H9 (cell line): ENCODE results near the gene NFATC1. TPM values are rescaled to one million over a fixed set of nuclear protein-coding genes. Genes with fewer than 3 reads are reported as not detected.

Source experiments
- DNase-seq: peaks from one replicate; pipeline ENCODE4 v3.0.0-alpha.2; 2017
- H2AFZ ChIP-seq: one replicate; pipeline ENCODE4 v1.6.1; 2013; ENCODE audit warnings: mild to moderate bottlenecking, low read length, control low read depth, moderate library complexity
- H2AK5ac ChIP-seq: 2 replicates; pipeline ENCODE4 v1.6.1; 2013; ENCODE audit warnings: low read length, control low read depth, mixed read lengths; ENCODE audit not compliant: insufficient read length
- H2BK120ac ChIP-seq: one replicate; pipeline ENCODE4 v1.6.1; 2013; ENCODE audit warnings: low read depth, mild to moderate bottlenecking, low read length, control low read depth, inconsistent platforms; ENCODE audit not compliant: poor library complexity, severe bottlenecking
- H2BK12ac ChIP-seq: 2 replicates; pipeline ENCODE4 v1.6.1; 2013; ENCODE audit warnings: low read length, control low read depth, mixed read lengths, low read depth; ENCODE audit not compliant: insufficient read length
- H2BK15ac ChIP-seq: 2 replicates; pipeline ENCODE4 v1.6.1; 2013; ENCODE audit warnings: low read depth, low read length, control low read depth
- H2BK20ac ChIP-seq: one replicate; pipeline ENCODE4 v1.6.1; 2013; ENCODE audit warnings: low read depth, mild to moderate bottlenecking, low read length, control low read depth, inconsistent platforms; ENCODE audit not compliant: poor library complexity, severe bottlenecking
- H2BK5ac ChIP-seq: 2 replicates; pipeline ENCODE4 v1.6.1; 2013; ENCODE audit warnings: low read length, control low read depth, mixed read lengths; ENCODE audit not compliant: insufficient read length
- H3K14ac ChIP-seq: 2 replicates; pipeline ENCODE4 v1.6.1; 2013; ENCODE audit warnings: low read length, control low read depth; ENCODE audit not compliant: insufficient read depth
- H3K18ac ChIP-seq: 2 replicates; pipeline ENCODE4 v1.6.1; 2013; ENCODE audit warnings: low read depth, mild to moderate bottlenecking, mixed read lengths, low read length, control low read depth; ENCODE audit not compliant: insufficient read length
- H3K23ac ChIP-seq: 2 replicates; pipeline ENCODE4 v1.6.1; 2013; ENCODE audit warnings: low read length, control low read depth, mixed read lengths, low read depth; ENCODE audit not compliant: insufficient read length
- H3K23me2 ChIP-seq: 2 replicates; pipeline ENCODE4 v1.6.1; 2013; ENCODE audit warnings: low read depth, mild to moderate bottlenecking, mixed read lengths, low read length, control low read depth; ENCODE audit not compliant: insufficient read length, poor library complexity, severe bottlenecking
- H3K27ac ChIP-seq: 2 replicates; pipeline ENCODE4 v1.5.1; 2013; ENCODE audit warnings: low read length, control low read depth, mixed read lengths, low read depth; ENCODE audit not compliant: insufficient read length
- H3K27me3 ChIP-seq: 2 replicates; pipeline ENCODE4 v1.6.1; 2013; ENCODE audit warnings: low read length, control low read depth, inconsistent platforms; ENCODE audit not compliant: insufficient read depth
- H3K4ac ChIP-seq: 2 replicates; pipeline ENCODE4 v1.6.1; 2013; ENCODE audit warnings: low read depth, mild to moderate bottlenecking, control low read depth, inconsistent platforms, low read length, moderate library complexity
- H3K4me1 ChIP-seq: 2 replicates; pipeline ENCODE4 v1.6.1; 2013; ENCODE audit warnings: low read length, control low read depth, inconsistent platforms; ENCODE audit not compliant: insufficient read depth
- H3K4me2 ChIP-seq: 2 replicates; pipeline ENCODE4 v1.6.1; 2013; ENCODE audit warnings: low read length, control low read depth, mixed read lengths; ENCODE audit not compliant: insufficient read length, insufficient read depth
- H3K56ac ChIP-seq: 2 replicates; pipeline ENCODE4 v1.6.1; 2013; ENCODE audit warnings: low read depth, mild to moderate bottlenecking, mixed read lengths, low read length, control low read depth; ENCODE audit not compliant: insufficient read length
- H3K79me1 ChIP-seq: 2 replicates; pipeline ENCODE4 v1.6.1; 2013; ENCODE audit warnings: low read depth, mild to moderate bottlenecking, moderate library complexity, low read length, control low read depth, inconsistent platforms; ENCODE audit not compliant: insufficient read depth, poor library complexity, severe bottlenecking
- H3K79me2 ChIP-seq: 2 replicates; pipeline ENCODE4 v1.6.1; 2013; ENCODE audit warnings: low read length, control low read depth, inconsistent platforms; ENCODE audit not compliant: insufficient read depth
- H3K9ac ChIP-seq: 2 replicates; pipeline ENCODE4 v1.6.1; 2013; ENCODE audit warnings: low read length, control low read depth, mixed read lengths; ENCODE audit not compliant: insufficient read length; ENCODE audit errors: extremely low read depth
- H3K9me3 ChIP-seq: one replicate; pipeline ENCODE4 v1.6.1; 2013; ENCODE audit warnings: low read depth, low read length, inconsistent platforms; ENCODE audit not compliant: control insufficient read depth
- H3T11ph ChIP-seq: one replicate; pipeline ENCODE4 v1.6.1; 2013; ENCODE audit warnings: mild to moderate bottlenecking, low read length, control low read depth, inconsistent platforms
- H4K20me1 ChIP-seq: one replicate; pipeline ENCODE4 v1.6.1; 2013; ENCODE audit not compliant: control insufficient read depth, insufficient read length, insufficient read depth
- H4K5ac ChIP-seq: 2 replicates; pipeline ENCODE4 v1.6.1; 2013; ENCODE audit warnings: low read depth, mild to moderate bottlenecking, mixed read lengths, low read length, control low read depth; ENCODE audit not compliant: insufficient read length
- H4K8ac ChIP-seq: replicated peaks from 2 replicates; pipeline ENCODE4 v1.6.1; 2013; ENCODE audit warnings: low read length, control low read depth, mixed read lengths, low read depth; ENCODE audit not compliant: insufficient read length
- H4K91ac ChIP-seq: 2 replicates; pipeline ENCODE4 v1.6.1; 2013; ENCODE audit warnings: low read depth, mild to moderate bottlenecking, moderate library complexity, mixed read lengths, low read length, control low read depth; ENCODE audit not compliant: insufficient read length
- H3K27ac Mint-ChIP-seq, 3 experiments: 2 replicates in 2 of 3; 3 replicates in 1 of 3; pipeline ENCODE4 v1.8.0; 2020 to 2021; ENCODE audit warnings: mixed read lengths in 3 of 3, mild to moderate bottlenecking in 1 of 3, moderate library complexity in 1 of 3
- H3K27me3 Mint-ChIP-seq: 2 replicates; pipeline ENCODE4 v1.8.0; 2021; ENCODE audit warnings: low read depth, mild to moderate bottlenecking, moderate library complexity, mixed read lengths
- H3K36me3 Mint-ChIP-seq, 3 experiments: 2 replicates in 2 of 3; 3 replicates in 1 of 3; pipeline ENCODE4 v1.8.0; 2020 to 2021; ENCODE audit warnings: low read depth in 3 of 3, mixed read lengths in 3 of 3; ENCODE audit not compliant: insufficient read depth in 1 of 3
- H3K4me1 Mint-ChIP-seq, 2 experiments: 2 replicates each; pipeline ENCODE4 v1.8.0; 2020; ENCODE audit warnings: mixed read lengths in 2 of 2
- H3K4me3 Mint-ChIP-seq, 2 experiments: 2 replicates in 1 of 2; 3 replicates in 1 of 2; pipeline ENCODE4 v1.8.0; 2020 to 2021; ENCODE audit warnings: mild to moderate bottlenecking in 2 of 2, mixed read lengths in 2 of 2, moderate library complexity in 1 of 2
- H3K9me3 Mint-ChIP-seq, 2 experiments: 2 replicates in 1 of 2; 3 replicates in 1 of 2; pipeline ENCODE4 v1.8.0; 2020; ENCODE audit warnings: mild to moderate bottlenecking in 2 of 2, mixed read lengths in 2 of 2, moderate library complexity in 1 of 2
- CTCF ChIP-seq: fragments of 200-600 bp; sonication (generic); conservative IDR thresholded peaks from 3 replicates; pipeline ENCODE4 v1.8.0; 2021; ENCODE audit warnings: antibody characterized with exemption, mild to moderate bottlenecking
- WGBS: extraction: QIAGEN DNeasy Blood & Tissue Kit; methylation state at CpG from one replicate; pipeline ENCODE4 v1.1.7; 2013; ENCODE audit warnings: missing lambda C conversion rate, low lambda C conversion rate, mixed read lengths; ENCODE audit not compliant: insufficient read length; ENCODE audit errors: extremely low coverage; 5-methylcytosine and 5-hydroxymethylcytosine counted together
- total RNA-seq: library from RNA; stranded (reverse); gene quantifications from 2 replicates; pipeline ENCODE4 v1.2.1, GENCODE V29; 2021

The NFATC1 gene
- total RNA-seq, 1 experiment from 2014 or later: 5.5 TPM

- no peak for TF ChIP-seq CTCF
- H3K4me2 ChIP-seq: no peak overlapping the region
- WGBS: no CpG with 5 or more reads among the region's 24 CpGs
- H4K8ac ChIP-seq: no peak overlapping the region
- H2BK20ac ChIP-seq: no peak overlapping the region
- no peak overlapping the region for H3K27ac ChIP-seq
- H2BK12ac ChIP-seq: no peak overlapping the region
- H2BK15ac ChIP-seq: no peak overlapping the region
- no peaks in the 10 kb centered on the region for H3K27me3 ChIP-seq
- Mint-ChIP-seq H3K9me3 (no peaks in the 10 kb centered on the region; a peak in 1 of 5 replicates), H3K36me3 (peaks cover 0 to 18% (median 10%) of the 10 kb centered on the region in 3 experiments; a peak in 4 of 7 replicates), H3K27me3 (peaks cover 3% of the 10 kb centered on the region; the same call in 1 of the 2 replicates), H3K4me1 (peaks cover 3 to 15% of the 10 kb centered on the region in 2 experiments; a peak in 3 of 4 replicates), H3K4me3 (no peak overlapping the region), H3K27ac (no peak overlapping the region)
- H3K9ac ChIP-seq: no peak overlapping the region
- H2AK5ac ChIP-seq: no peak overlapping the region
- H3K56ac ChIP-seq: no peak overlapping the region
- no peak for DNase-seq
- H3K9me3 ChIP-seq: no peaks in the 10 kb centered on the region
- H3K14ac ChIP-seq: no peak overlapping the region
- no peak overlapping the region for H3K23ac ChIP-seq
- H3K18ac ChIP-seq: no peak overlapping the region
- no peak overlapping the region for H2BK5ac ChIP-seq
- no peaks in the 10 kb centered on the region for H3K23me2 ChIP-seq
- H4K91ac ChIP-seq: no peak overlapping the region
- no peaks in the 10 kb centered on the region for H3K4me1 ChIP-seq
- no peak overlapping the region for H2AFZ ChIP-seq
- H3K79me2 ChIP-seq: no peaks in the 10 kb centered on the region
- no peaks in the 10 kb centered on the region for H3K79me1 ChIP-seq
- H2BK120ac ChIP-seq: no peak overlapping the region
- H4K20me1 ChIP-seq: no peaks in the 10 kb centered on the region
- no peak overlapping the region for H3K4ac ChIP-seq
- no peak overlapping the region for H4K5ac ChIP-seq
- H3T11ph ChIP-seq: no peak overlapping the region
Measured at GRCh38 chr18:79416022-79416676, 20.4 kb downstream of the NFATC1 start.
